HG03521 (cell line): ENCODE results near the gene TTC4.

Experiments
- ATAC-seq: cut with Tn5 transposase; IDR thresholded peaks from one replicate; pipeline ENCODE4 v1.9.1; 2021; ENCODE audit warnings: mild to moderate bottlenecking, moderate library complexity; ENCODE audit not compliant: unreplicated experiment

TTC4 gene

GRCh38 chr1:54781023-54781723 is 65.5 kb downstream of the TTC4 start:
- ATAC-seq: no peak

DNA sequence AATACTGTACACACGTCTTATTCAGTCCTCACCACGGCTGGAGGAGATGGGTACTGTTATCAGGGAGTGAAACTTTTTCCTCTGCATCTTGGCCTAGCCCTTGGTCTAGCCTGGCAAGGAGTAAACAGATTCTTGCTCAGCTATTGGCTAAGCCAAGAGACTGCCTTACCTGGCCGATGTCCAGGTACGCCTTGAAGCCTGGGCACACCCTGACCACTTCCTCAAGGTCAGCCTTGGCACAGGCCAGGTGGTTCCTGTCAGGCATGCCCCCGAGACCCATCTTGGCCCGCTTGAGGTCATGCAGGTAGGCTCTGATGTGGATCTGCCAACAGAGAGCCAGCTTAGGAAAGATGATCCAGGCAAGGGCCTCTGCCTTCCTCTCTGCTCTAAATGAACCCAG is 66.5 kb downstream of the TTC4 start:
- ATAC-seq: no peak

DNA sequence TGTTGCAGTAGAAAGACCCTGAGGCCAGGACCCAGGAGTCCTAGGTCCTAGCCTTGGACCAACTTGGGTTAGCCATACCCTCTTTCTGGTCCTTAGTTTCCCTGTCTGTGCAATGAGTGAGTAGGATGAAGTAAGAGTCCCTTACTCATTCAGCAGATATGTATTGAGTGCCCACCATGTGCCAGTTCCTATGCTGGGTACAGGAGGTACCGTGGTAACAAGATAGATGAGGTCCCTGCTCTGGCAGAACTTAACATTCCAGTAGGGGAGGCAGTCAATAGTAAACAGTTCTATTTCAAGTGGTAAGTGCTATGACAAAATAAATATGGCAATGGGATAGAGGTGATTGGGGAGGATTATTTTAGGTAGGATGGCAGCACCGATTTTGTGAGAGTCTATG is 66.9 kb downstream of the TTC4 start:
- no peak for ATAC-seq

DNA sequence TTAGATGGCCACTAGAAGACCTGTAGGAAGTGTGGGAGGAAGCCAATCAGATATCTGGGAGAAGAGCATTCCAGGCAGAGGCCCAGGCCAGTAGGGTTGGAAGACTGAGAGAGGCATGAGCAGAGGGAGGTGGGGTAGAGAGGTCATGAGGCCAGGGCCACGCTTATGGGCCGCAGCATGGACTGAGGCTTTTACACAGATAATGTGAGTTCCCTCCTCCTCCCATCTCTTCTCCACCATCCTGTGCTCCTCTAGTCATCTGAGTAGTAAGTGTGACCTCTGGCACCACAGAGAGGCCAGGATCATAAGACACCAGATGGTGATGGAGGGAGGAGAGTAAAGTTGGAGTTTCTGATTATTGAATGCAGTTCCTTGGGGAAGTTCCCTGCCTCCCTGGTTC is 68.4 kb downstream of the TTC4 start:
- no peak for ATAC-seq

DNA sequence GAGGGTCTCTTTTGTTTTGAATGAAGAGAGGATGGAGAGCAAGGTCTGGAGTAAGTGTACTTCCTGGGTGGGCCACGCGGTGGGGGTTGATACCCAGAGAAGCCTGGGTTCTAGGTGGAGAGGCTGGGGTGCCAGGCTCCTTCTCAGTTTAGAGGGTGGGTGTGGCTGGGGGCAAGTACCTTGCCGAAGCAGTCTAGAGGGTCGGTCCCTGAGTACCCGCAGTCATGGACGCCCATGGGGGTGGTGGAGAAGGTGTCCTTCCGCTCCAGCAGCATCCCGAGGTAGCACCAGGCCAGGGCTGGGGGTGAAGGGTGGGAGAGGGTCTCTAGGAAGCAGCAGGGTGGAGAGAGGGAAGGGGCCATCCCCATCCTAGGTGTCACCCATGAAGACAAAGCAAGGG is 71.1 kb downstream of the TTC4 start:
- no peak for ATAC-seq

DNA sequence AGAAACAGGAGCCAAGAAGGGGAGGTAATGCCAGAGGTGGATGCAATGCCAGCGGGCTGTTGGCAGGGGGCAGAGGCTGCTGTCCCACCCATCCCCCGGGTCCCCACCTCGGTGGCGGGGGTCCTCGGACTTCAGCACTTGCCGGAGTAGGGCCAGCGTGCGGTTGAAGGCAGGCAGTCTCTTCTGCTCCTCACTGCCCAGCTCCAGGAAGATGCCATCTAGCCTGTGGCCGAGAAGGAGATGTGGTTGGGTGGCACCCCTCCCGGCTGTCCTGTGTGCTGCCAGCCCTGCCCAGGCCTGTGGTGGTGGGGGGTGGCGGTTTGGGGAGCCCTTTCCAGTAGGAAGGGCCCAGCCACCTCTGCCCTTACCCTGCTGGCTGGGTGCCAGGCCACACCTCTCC is 71.9 kb downstream of the TTC4 start:
- no peak for ATAC-seq

GRCh38 chr1:54788459-54788858 is 72.8 kb downstream of the TTC4 start:
- ATAC-seq: no peak

- ATAC-seq: no peak
Observed at GRCh38 chr1:54791880-54792522, 76.3 kb downstream of the TTC4 start.
